ENCODE measurements around the gene GALNS. TPM values are rescaled to one million over a fixed set of nuclear protein-coding genes. Genes with fewer than 3 reads are reported as not detected.
"Not testable (repeated sequence)": the region's sequence is repeated elsewhere in the genome, so short reads cannot be mapped to it uniquely, and the experiment has no call there.

GALNS gene
- total RNA-seq, 1 donor from 2014 or later, result 18.1 TPM

DNA sequence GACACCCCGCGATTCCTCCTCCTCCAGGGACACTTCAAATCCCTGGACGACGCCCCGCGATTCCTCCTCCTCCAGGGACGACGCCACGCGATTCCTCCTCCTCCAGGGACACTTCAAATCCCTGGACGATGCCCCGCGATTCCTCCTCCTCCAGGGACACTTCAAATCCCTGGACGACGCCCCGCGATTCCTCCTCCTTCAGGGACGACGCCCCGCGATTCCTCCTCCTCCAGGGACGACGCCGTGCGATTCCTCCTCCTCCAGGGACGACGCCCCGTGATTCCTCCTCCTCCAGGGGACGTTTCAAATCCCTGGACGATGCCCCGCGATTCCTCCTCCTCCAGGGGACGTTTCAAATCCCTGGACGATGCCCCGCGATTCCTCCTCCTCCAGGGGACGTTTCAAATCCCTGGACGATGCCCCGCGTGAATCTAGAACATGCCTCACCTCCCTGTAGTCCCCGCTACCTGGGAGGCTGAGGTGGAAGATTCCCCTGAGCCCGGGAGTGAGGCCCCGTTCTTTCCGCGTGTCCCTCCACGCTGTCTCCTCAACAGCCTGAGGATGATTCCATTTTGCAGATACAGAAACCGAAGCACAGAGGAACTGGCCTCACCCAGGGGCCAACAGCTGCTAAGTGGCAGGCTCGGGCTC, 33.1 kb upstream of the GALNS start:
- DNase-seq, result not testable (repeated sequence)

DNA sequence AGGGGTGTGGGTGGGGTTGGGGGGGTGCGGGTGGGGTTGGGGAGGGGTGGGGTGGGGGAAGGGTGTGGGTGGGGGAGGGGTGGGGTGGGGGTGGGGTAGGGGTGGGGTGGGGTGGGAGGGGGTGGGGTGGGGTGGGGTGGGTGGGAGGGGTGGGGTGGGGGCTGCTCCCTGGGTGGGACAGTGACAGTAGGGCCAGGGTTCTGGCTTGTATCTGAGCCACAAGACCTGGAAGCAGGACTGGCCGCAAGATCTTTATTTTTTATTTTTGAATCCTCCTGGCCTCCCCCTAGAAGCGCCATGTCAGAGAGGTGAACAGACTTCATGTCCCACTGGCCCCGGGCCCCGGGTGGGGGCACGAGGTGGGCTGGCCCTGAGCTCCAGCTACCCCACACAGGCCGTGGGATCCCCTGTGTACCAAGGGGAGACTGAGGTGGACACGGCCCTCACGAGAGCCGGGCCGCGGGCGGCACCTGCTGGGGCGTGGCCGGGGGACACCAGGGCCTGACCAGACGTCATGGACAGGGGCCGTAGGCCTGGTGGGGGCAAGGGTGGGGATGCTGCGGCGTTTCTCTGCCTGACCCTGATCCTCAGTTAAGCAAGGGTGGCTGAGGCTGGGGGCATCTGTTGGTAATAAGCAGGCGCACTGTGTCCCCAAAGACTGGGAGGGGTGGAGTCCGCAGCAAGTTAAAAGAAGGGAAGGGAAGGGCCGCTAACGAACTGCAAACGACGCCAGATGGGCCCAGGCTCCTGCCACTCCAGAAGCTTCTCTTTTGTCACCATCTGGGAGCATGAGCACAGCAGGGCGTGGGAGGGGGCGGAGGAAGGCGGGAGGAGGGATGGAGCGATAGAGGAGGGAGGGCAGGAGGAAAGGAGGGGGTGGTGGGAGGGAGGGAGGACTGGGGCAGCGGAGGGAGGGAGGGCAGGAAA, 32.0 kb upstream of the GALNS start:
- peak; percentile 84 for DNase-seq

DNA sequence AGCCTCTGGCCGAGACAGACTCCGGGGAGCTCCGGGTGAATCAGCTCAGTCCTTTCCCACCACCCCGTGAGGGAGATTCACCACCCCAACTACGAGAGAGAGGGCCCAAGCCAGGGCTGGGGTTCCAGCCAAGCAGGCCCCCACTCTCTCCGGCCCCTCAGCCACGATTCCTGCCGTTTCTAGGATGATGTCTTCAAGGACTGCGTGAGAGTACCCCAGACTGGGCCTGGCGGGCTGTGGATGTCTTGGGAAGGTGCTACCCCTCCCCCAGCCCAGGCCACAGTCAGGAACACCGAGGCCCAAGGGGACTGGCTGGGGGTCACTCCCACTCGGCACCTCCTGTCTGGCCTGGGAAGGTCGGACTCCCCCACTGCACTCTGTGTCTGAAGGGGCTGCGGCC, 31.3 kb upstream of the GALNS start:
- no peak for DNase-seq

DNA sequence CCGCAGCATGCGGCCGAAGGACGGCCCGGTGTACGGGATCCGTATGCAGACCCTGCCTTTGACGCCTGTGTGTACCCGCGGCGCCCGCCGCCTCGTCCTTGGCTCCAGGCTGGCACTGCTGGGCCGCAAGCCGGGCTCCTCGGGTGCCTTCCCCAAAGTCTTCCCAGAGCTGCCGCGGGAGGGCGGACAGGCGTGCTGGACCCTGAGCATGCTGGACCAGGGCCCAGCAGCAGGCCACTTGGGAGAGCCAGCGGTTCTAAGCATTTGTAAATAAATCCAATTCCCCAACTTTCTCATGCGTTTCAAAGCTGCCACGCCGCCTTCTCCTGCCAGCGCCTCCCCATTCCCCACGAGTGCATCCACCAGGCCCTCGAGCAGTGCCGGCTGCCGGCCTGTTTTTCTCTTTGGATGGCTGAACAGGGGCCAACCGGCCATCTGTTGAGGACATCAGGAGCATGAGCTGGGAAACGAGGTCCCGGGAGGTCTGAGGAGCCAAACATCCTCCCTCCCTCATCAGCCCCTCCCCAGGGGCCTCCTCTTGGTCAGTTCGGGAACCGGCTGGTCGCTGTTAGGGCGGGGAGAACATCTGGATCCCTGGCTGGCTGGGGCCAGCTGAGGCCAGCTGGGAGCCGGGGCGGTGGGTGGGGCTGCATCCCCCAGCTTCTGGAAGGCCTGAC, 30.2 kb upstream of the GALNS start:
- peak; percentile 56 for DNase-seq

DNA sequence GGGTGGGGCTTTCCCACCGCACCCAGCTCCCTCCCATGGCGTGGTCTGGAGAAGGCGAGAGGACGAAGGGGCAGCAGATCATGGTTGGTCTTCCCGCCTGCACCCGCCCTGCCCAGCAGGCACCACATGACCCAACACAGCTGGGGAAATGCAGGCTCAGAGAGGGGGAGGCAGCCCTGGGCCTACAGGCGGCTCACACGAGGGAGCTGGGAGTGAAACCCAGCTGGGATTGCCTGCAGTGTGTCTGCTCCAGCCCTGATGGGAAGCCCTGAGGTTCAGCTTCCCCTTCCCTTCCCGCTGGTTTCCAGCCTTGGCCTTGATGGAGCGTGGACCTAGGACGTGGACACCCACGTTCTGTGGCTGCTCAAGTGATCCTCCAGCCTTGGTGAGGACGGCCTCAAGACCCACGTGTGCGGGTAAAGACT, 29.7 kb upstream of the GALNS start:
- no peak for DNase-seq

DNA sequence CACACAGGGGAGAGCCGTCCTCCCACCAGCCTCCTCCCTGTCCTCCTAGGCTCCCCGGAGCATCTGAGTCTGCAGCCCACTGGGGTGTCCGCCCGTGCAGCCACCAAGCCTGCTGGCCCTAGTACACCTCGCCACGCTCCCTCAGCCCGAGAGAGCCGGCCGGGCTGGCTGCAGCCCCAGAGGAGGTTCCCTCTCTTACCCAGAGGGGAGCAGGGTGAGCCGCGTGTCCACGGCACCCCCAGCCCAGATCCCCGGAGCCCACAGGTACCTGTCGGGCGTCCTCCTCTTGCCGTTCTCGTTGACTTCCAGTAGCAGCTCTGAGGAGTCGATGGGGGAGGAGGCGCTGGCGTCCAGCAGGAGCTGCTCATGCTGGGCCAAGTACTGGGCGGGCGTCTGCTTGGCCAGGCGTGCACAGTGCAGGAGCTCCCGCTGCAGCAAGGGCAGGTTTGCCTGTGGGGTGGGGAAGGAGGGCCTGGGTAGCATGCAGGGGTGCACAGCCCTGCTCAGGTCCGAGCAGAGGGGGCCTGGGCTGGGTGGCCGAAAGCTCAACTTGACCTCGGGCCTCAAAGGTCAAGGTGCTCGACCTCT, 29.0 kb upstream of the GALNS start:
- DNase-seq, result no peak

DNA sequence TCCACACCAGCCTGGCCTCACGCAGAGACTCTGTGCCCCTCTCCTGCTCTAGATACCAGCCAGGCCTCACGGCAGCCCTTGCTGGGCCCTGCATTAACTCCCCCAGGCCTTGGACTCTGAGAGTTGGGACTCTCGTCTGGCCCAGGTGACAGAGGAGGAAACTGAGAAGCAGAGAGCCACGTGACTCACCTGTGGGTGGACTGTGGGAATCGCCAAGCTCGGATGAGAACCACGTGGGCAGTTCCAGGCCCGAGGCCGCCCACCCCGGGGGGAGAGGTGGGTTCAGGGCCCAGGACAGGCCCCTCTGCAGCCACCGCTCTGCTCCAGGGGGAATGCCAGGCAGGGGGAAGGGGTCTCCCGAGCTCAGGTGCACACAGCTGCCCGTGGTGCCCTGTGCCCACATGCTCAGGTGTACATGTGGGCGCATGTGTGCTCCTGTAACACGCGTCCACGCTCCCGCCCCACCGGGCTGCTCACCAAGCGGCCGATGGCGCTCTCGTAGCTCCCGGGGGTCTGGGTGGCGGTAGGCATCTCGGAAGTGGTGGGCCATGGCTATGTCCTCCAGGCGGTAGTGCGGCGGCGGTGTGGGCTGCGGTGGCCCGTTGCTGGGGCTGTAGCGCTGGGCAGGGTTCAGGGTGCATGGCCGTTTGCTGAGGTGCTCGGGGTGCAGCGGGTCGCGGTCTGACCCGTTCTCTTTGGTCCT, 28.0 kb upstream of the GALNS start:
- no peak for DNase-seq

DNA sequence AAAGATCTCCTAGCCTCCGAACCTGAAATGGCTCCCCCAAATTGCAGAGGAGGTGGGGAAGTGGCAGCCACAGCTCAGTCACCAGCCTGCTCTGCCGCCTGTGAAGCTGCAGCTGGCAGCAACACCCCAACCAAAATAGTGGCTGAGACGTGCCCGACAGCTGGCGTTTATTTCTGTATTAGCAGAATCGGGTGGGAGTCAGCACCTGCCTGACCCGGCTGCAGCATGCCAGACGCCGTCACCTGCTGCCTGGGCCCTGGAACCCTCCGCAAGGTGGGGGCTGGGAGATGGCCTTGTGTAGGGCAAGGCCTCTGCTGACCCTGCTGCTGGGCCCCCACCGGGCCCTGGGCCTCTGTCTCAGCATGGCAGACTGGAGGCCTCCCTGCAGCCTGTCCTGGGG, 27.2 kb upstream of the GALNS start:
- no peak for DNase-seq

DNA sequence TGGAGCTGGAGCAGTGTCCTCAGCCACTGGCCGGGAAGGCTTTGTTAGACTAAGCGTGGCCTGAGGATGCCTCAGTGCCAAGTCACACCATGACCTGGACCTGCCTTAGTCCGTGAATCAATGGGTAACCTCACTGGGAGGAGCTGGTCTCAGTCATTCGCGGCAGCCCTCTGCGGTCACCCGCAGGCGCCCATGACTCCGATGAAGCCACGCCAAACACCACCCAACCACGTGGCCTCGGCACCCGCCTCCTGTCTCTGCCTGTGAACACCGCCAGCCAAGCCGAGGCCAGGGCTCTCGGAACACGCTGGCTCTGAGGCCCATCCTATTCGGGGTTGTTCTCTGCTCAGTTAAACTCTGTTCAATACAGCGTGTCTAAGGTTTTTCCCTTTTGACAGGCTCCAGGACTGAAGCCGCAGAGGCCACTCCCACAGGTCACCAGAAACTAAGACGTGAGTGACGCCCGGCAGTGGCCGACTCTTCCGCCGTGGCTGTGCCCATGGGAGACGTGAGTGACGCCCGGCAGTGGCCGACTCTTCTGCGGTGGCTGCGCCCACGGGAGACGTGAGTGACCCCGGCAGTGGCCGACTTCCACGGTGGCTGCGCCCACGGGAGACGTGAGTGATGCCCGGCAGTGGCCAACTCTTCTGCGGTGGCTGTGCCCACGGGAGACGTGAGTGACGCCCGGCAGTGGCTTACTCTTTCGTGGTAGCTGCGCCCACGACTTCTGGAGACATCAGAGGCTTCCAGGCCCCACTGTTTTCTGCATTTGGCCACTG, 26.6 kb upstream of the GALNS start:
- no peak for DNase-seq

DNA sequence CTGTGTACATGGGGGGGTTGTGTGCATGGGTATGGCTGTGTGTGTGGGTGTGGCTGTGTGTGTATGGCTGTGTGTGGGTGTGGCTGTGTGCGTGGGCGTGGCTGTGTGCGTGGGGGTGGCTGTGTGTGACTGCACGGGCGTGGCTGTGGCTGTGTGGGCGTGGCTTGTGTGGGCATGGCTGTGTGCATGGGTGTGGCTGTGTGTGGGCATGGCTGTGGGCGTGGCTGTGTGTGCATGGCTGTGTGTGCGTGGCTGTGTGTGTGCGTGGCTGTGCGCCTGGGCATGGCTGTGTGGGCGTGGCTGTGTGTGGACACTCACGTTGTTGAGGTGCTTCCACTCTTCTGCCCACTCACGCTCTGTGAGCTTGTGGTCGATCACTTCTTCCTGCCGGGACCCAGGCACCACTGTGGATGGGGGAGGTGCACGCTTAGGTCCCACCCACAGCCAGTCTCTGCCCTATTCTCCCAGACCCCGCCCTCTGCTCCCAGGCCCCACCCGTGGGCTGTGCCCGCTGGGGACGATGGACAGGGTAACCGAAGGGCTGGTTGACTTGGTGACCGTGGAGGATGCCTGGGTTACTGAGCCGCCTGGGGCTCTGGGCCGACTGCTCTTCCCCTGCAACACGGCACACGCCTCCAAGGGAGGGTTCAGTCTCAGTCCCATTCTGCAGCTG, 25.7 kb upstream of the GALNS start:
- no peak for DNase-seq

DNA sequence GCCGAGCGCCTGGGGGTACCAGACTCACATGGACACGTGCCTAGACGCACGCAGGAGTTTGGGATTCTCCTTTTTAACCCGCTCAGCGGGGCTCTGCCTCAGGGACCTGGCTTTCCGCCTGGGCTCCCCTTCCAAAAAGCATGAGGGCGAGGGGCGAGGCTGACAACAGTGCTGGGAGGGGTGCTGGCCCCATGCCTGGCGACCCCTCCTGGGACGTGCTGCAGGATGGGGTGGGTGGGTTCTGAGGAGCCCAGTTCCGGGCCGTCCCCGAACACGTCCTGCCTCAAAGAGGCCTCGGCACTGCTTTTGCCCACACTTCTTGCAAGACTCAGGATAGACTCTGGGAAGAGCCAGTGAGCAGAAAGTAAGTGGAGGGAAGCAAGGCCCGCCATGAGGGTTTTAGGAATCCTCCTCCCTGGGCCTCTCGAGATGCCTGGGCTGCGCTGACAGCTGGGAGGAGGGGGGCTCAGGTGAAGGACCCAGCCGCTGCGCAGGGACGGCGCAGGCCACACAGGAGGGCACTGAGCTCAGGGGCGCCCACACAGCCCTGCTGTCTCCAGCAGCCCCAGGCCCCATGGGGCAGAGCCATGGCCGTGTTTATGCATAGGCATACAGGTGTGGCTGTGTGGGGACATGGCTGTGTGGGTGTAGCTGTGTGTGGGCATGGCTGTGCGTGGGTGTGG, 25.1 kb upstream of the GALNS start:
- DNase-seq, result no peak

DNA sequence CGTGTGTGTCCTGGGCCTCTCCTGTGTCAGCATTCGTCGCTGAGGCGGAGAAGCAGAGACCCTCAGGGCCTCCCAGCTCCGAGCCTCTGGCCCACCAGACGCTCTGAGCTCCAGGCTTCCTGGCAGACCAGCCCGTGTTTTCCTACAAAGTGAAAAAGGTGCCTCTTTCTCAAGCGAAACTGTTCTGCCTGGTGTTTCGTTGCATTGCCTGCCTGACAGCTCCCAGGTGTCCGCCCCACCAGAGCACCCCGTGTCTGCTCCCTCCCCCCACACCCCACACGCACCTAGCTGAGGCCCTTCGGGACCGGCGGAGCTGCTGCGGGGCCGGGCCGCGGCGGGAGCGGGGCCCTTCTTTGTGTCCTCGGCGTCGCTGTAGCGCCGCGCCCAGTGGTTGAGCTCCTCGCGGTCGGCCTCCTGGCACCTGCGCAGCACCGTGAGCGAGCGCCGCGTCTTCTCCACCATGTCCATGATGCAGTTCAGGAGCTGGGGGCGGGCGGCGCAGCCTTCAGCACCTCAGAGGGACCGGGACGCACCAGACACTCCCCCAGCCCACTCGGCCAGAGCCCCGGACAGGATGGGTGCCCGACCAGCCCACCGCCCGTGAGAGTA, 24.4 kb upstream of the GALNS start:
- no peak for DNase-seq

DNA sequence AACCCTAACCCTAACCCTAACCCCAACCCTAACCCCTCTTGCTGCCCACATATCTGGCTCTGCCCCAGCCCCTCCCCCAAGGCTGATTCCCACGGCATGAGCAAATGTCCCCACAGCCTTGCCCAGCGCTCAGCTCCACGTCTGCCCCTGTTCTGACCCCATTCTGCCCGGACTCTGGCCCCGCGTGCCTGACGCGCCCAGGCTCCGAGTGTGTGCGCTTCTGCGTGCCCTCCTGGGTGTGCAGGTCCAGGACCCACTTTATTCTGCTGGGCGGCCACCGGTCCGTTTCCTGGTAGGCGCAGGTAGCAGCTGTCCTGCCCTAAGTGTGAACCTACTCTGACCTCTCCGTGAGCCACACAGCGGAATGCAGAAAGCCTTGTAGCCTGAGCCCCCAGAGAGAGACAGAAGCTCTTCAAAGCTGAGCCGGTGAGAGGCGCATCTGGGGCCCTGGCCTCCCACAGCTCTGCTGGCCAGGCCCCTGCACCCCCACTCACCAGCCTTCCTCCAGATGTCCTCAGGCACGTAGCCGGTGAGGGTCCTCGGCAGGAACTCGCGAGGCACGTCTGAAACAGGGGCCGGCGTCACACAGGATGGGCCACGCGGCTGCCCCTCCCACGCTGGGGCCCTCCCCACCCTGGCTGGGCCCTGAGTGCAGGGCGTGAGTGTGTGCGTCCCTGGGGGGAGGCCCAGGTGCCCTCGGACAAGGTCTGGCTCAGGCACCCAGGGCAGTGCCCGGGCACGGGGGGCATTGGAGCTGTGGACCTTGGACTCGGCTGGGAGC, 23.7 kb upstream of the GALNS start:
- DNase-seq, result no peak

DNA sequence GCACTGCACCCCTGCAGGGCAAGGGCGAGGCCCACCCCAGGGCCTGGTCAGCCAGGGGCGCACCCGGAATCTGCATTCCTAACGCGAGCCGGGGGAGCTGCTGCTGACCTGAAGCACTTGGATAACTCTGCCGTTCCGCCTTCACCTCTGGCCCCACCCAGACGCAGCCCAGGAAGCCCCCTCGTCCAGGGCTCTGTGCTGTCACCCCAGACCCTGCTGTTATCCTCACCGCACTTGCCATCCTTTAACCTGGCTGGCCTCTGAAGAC, 23.0 kb upstream of the GALNS start:
- no peak for DNase-seq

DNA sequence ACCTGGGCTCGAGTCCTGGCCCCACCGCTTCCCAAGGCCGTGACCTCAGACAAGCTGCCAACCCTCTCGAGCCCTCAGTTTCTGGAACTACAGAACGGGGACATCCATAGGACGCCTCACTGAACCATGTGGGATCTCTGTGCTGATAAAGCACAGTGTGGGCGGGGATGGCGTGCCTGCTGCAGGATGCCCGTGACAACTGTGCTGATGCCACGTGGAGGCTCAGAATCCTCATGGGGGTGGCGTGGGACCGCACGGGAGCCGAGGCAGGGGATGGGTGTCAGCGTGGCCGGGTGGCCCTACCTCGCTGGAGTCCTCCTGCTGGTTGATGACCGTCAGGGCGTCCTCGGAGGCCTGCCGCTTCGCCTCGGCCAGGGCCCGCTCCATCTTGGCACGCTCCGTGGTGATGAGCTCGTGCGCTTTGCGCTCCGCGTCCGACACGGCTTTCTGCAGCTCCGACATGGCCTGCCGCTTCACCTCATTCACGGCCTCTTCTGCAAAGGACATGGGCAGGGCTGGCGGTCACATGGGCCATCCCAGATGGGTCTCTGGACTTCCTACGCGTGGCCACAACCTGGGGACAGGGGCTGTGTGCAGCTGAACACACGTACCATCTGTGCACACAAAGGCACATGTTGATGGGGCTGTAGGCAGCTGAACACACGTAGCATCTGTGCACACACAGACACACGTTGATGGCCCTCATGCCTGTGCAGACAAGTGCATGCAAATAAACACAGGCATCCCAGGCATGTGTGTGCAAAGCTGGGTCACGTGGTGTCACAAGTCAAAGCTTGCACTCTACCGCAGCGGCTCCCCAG, 22.4 kb upstream of the GALNS start:
- DNase-seq, result no peak

DNA sequence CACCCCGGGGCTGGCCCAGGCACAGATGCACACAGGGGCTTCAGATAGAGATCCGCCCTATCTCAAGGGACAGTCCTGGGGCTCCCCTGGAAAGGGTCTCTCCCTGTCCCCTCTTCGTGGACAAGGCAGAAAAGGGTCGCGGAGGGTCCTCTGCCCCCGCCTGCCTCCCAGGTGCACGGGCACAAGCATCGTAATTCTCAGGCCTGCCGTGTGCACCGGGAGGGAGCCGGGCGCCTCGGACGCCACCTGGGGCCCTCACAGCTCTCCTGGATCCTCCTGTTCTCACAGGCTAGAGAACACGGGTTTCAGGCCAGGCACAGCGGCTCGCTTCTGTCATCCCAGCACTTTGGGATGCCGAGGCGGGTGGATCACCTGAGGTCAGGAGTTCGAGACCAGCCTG, 21.6 kb upstream of the GALNS start:
- DNase-seq, result no peak

DNA sequence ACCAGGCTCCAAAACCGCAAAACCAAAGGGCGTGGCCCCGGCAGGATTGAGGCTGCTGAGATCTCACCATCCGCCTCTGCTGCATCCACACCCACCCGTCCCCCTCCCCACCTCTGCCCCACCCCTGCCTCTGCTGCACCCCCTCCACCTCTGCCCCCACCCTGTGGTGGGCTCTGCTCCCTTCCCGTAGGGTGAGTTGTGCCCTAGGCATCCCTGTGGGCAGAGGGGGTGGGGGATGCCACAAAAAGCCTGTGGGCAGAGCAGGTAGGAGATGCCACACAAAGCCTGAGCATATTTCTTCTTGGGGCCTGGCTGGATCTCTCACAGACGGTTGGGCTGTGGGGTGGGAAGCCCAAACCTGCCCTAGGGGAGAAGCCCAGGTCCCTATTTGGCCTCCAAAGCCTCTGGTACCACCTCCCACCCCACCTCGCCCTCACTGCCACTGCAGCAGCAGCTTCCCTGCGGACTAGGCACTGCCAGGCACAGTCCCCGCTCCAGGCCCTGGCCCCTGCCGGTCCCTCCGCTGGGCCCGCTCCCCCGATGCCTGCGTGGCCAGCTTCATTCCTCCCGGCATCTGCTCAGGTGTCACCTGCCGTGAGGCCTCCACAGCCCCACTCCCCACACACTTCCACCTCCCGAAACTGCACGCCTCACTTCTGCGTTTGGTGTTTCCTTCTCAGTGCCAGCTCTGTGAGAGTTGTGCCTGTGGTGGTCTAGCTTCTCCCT, 21.0 kb upstream of the GALNS start:
- DNase-seq, result no peak

All from skin of body (tissue), 2 donors.